HL-60/S4 treated with phorbol 12-myristate 13-acetate at 8.2 ng/mL for 4 days and 3 days (cell line): ENCODE measurements around the gene SYTL3.
"Not testable (repeated sequence)": the region's sequence is repeated elsewhere in the genome, so short reads cannot be mapped to it uniquely, and the experiment has no call there.

Experiments
- in situ Hi-C: fragments of 300-500 bp; cut with MboI; formaldehyde crosslinking; loops from 2 replicates; pipeline ENCODE4 v1.15.0; 2022; ENCODE audit warnings: low sequenced_read_pairs

The SYTL3 gene

GRCh38 chr6:158621694-158622544 is 27.9 kb upstream of the SYTL3 start:
- in situ Hi-C loops = no loop called here

DNA sequence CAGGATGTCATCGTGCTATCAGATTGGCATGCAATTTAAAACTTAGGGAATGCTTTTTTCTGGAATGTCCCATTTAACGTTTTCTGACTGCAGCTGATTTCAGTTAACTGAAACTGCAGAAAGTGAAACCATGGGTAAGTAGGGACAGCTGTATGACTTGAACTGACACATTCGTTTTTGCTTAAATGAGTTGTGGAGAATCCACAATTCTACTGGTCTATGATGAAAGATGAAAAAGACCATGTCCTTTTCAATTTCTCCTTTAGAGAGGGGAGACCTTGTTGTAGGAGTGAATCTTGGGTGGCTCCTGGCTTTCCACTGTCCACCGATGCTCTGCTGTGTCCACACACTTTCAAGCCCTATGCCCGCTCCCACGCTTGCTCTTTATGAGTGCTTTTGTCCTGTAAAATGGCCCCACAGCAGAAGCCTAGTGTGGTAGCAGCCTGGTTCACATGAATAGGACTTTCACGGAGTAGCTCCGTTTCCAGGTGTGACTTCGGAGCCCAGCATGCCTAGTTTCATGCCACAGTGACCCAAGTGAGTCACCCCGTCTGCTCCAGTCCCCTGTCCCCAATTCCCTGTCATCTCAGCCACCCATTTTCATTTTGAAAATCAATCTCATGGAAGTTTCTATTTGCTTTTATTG is 27.2 kb upstream of the SYTL3 start:
- in situ Hi-C loops = no loop called here

DNA sequence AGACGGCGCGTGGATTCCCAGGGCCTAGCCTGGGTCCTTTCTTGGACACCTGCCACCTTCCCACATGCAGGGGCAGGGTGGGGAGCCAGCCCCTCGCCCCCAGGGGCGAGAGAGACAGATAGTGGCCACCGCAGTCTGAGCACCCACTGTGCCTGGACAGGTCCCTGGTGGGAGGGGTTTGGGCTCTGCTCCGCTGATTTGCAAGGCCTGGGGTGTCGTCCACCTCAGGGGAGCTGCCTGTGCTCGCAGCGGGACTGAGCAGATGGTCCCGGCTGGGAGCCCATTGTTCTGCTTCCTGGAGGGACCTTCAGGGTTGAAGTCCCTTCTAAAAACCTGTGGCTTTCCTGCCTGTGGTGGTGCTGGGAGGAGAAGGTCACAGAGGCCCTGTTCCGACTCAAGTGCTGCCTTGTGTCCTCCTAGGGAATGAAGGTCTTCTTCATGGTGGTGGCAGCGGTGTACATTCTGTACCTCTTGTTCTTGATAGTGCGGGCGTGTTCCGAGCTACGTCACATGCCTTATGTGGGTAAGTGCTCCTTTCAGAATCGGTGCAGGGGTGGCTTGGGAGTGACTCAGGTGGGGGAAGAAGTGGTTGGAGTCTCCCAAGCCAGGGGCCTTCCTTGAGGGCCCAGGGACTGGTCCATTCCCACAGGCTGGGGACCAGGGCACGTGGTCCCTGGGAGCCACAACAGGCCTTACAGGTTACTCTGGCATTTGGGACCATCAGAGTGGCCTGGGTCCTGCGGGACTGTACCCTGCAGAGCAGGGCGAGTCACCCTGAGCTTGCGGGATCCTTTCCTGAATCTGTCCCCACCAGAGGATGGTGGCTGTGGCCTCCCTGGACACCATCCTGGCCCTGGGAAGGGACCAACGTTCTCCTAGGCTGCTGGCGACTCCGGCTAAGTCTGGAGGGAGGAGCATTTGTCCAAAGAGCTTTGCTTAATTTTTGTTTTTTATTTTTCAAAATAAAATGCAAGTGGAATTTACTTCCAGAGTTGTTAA is 24.9 kb upstream of the SYTL3 start:
- in situ Hi-C loops = no loop called here

DNA sequence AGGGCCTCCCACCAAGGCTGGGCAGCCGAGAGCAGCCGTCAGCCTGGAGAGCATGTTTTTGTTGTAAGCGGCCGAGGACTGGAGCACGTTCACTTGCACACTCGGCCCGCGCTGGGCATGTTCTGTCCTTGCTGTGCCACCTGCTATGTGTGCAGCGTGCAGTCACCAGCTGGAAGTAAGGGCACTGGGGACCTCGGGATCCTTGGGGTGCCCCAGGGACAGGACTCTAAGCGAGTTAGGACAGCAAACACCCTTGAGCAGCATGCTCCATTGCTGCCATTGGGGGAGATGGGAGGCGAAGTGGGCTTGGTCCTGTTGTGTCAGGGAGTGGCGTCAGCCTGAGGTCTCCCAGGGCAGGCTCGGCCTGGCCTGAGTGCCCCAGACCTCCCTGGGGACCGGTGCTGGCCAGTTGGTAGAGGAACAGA is 24.0 kb upstream of the SYTL3 start:
- in situ Hi-C loops = no loop called here

DNA sequence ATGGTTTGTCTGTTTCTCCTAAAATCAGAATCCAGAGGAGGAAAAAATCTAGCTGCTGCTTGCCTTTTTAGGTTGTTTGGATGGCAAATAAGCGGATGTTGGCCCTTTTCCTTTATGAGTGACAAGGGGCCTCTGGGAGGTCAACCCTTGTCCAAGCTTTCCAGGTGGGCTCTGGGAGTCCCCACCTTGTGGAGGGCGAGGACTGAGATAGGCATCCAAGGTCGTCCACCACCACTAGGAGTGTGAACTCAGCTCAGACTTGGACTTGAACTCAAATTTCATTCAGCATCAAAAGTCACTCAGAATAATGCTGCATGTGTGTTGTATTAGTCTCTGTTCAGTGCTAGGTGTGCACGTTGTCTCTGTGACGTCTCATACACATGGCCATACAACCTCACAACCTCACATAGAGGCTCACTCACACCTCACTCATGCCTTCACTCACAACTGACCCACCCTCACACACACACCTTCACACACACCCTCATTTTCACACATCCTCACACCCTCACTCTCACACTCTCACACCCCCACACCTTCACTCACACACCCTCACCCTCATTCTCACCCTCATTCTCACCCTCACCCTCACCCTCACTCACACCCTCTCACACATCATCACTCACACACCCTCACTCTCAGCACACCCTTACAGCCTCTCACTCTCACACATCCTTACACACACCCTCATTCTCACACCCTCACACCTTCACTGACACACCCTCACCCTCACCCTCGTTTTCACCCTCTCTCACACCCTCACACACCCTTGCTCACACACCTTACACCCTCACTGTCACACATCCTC is 23.3 kb upstream of the SYTL3 start:
- in situ Hi-C loops = no loop called here

DNA sequence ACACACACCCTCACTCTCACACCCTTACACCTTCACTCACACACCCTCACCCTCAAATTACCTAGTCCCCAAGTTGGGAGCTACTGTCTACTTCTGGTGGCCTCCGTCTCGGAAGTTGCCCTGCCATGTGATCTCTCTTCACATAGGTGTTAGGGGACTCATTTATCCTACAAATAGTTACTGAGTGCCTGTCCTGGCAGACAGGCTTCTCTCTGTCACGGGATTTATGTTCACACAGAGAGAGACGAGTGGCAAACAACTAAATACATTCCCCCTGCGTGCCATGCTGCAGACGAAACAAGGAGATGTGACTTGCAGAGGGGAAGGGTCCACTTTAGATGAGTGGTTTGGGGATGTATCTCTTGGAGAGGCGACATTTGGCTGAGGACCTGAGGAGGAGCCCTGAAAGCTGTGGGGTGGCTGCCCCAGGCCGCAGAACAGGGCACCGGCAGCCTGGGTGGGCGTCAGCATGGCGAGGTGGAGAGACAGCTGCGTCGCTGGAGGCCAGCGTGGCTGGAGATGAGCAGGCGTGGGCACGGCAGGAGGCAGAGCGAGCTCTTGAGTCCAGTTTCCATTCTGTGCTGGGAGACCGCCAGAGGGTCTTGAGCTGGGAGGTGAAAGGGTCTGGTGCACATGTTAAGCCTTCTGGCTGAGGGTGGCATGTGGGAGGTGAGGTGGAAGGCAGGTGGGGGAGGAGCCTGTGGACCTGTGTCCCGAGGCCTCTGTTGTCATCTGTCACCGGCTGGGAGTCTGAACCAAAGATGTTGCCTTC is 22.5 kb upstream of the SYTL3 start:
- in situ Hi-C loops = no loop called here

DNA sequence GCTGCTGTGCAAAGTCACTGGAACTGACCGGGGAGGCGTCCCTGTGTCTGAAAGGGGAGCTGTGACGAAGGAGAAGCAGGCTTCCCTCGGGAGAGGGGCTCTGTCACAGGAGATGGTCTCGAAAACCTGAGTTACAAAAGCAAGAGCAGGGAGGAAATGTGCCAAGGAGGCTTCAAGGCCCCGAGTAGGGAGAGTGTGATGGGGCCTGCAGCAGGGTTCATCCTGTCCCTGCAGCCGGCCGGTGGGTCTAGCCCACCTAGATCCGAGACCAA is 22.0 kb upstream of the SYTL3 start:
- in situ Hi-C loops = no loop called here

GRCh38 chr6:158628542-158628941 is 21.3 kb upstream of the SYTL3 start:
- in situ Hi-C loops = no loop called here

DNA sequence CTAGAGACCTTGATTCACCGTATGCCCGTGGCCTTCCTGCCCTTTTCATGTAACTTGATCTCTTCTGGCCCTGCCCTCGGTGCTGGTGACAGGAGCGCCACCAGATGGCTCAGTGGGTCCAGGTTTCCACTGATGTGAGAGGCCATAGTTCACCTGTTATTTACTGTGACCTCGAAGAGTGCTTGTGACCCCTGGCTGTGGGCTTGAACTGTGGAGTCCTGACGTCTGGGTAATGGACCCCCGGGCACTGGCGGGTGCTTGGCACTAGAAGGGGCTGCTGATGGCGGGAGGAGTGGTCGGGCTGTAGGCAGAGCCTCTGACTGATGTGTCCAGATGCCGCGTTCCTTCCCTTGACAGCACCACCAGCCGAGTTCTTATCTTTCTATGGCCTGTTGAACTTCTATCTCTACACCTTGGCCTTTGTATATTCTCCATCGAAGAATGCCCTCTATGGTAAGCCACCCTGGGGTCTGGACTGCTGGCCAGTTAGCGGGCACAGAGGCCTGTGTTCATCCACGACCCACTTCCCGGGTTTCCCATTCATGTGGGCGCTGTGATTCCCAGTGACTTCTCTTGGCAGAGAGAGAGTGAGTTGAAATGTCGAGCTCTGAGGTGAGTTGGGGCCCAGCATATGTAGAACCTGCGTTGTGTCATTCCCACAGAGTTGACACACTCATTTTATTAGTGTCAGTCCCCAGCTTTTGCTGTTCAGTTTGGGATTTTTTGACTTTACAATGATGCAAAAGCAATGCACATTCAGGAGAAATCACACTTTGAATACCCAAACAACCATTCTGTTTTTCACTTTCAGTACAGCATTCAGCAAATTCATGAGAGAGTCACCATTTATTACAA is 20.3 kb upstream of the SYTL3 start:
- in situ Hi-C loops = no loop called here

- in situ Hi-C loops = no loop called here
These were observed 18.8 kb upstream of the SYTL3 start for GRCh38 chr6:158630938-158631616.

GRCh38 chr6:158631678-158632537 is 17.9 kb upstream of the SYTL3 start:
- in situ Hi-C loops = no loop called here

DNA sequence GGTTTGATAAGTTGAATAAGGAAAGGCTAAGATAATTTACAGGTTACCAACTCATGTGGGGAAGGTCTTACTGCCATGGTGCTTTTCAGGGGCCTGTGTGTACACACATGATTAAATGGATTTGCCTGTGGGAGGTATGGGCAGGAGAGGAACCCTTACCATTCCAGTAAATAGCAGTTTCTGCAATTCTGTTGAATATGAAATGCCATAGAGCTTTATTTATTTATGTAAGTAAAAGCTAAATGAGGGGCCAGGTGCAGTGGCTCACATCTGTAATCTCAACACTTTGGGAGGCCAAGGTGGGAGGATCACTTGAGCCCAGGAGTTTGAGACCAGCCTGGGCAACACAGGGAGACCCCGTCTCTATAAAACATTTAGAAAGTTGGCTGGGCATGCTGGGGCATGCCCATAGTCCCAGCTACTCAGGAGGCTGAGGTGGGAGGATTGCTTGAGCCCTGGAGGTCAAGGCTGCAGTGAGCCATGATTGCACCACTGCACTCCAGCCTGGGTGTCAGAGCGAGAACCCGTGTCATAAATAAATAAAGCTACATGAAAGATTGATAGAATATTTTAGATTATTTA is 17.2 kb upstream of the SYTL3 start:
- in situ Hi-C loops = not testable (repeated sequence)

GRCh38 chr6:158633127-158633526 is 16.7 kb upstream of the SYTL3 start:
- in situ Hi-C loops = no loop called here

DNA sequence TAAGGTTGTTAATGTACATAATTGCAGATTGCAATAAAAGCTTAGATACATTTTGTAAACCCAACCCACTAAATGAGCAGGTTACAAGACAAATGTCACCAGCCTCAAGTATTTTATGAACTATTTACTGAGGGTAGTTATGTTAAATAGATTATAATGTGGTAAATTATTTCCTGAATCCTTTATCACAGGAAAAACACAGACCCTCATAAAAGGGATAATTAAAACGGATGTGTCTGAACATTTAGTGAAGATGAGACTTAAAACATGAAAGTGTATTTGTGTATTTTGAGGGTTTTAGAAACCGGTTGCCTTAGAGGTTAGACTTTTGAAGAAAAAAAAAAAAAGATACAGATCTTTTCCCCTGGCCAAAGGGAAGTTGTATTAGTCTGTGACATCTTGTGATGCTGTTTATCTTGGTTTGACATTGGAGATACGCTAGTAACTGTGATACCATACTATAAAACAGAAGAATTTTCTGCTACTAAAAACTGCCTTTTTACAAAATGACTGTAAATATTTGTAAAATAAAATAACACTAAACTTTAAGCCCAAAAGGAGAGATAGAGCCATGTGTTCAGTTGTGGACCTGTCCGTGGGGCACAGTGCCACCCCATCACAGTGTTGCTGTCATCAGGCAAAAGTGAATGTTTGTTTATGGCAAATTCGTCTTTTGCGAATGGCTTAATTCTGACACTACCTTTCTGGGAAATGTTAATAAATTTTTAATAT is 15.0 kb upstream of the SYTL3 start:
- in situ Hi-C loops = no loop called here

DNA sequence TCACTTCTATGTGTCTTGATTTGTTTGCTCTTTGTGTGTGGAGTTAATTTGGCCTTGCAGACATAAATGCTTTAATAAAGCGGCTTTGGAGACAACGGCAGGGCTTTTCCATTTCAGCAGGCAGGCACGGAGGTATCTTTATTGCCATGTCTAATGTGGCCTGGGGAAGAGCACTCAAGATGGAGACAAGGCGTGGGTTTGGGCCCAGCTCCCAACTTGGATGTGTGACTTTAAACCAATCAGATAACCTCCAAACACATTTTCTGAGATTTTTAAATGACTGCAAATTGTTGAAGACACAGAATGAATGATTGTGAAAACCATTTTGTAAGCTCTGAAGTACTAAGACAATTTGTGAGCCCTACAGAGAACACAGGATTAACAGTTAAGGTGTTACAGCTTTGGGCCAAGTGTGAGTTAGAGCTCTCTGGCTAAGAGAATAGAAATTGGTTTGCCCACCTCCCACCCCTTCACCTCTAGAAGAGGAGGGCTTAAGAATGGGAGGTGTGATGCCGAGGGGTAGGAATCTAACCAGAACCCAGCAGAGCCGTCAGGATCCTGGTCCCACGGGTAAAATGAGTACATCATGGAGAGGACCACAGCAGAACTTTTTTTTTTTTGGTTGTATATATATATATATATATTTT is 14.3 kb upstream of the SYTL3 start:
- in situ Hi-C loops = no loop called here

- in situ Hi-C loops = no loop called here
These were observed 13.1 kb upstream of the SYTL3 start for GRCh38 chr6:158636778-158637177.
